CD4-positive, alpha-beta T cell treated with Interleukin-6 at 100 ng/mL for 8 hours (primary cell): ENCODE results near the gene CEP85L.

Source experiments
- DNase-seq: peaks from one replicate; pipeline ENCODE4 v3.0.0-alpha.2; 2020; ENCODE audit warnings: mixed read lengths, low spot score

CEP85L gene

GRCh38 chr6:118577972-118578371 is 73.4 kb downstream of the CEP85L start:
- DNase-seq: no peak

GRCh38 chr6:118574051-118574865 is 77.1 kb downstream of the CEP85L start:
- no peak for DNase-seq

GRCh38 chr6:118571121-118571520 is 80.3 kb downstream of the CEP85L start:
- no peak for DNase-seq

- no peak for DNase-seq
Measured at GRCh38 chr6:118569498-118569897, 81.9 kb downstream of the CEP85L start.

GRCh38 chr6:118567974-118568373 is 83.4 kb downstream of the CEP85L start:
- DNase-seq: no peak

- DNase-seq: peak; percentile 62
Measured at GRCh38 chr6:118565311-118565960, 86.0 kb downstream of the CEP85L start.

- no peak for DNase-seq
Measured at GRCh38 chr6:118562959-118563358, 88.4 kb downstream of the CEP85L start.

GRCh38 chr6:118562248-118562647 is 89.1 kb downstream of the CEP85L start:
- no peak for DNase-seq

GRCh38 chr6:118559659-118560058 is 91.7 kb downstream of the CEP85L start:
- no peak for DNase-seq

- peak; percentile 66 for DNase-seq
Measured at GRCh38 chr6:118558464-118559217, 92.8 kb downstream of the CEP85L start.

GRCh38 chr6:118554698-118555097 is 96.7 kb downstream of the CEP85L start:
- no peak for DNase-seq

GRCh38 chr6:118553132-118553531 is 98.3 kb downstream of the CEP85L start:
- DNase-seq: no peak

- DNase-seq: peak; percentile 35
Measured at GRCh38 chr6:118551063-118552053, 100.0 kb downstream of the CEP85L start.

GRCh38 chr6:118548613-118549012 is 102.8 kb downstream of the CEP85L start:
- DNase-seq: no peak

- no peak for DNase-seq
Measured at GRCh38 chr6:118548136-118548535, 103.3 kb downstream of the CEP85L start, which contains the start of gene PLN. Gene PLN (plus strand): TSS chr6:118548296. CDS start chr6:118558922, 10,626 bp downstream.

GRCh38 chr6:118546880-118547218 is 104.5 kb downstream of the CEP85L start:
- no peak for DNase-seq

GRCh38 chr6:118546164-118546879 is 105.1 kb downstream of the CEP85L start:
- DNase-seq: no peak

- no peak for DNase-seq
Measured at GRCh38 chr6:118544105-118544504, 107.3 kb downstream of the CEP85L start.

- DNase-seq: no peak
Measured at GRCh38 chr6:118542184-118542952, 109.0 kb downstream of the CEP85L start.

- no peak for DNase-seq
Measured at GRCh38 chr6:118537574-118537973, 113.8 kb downstream of the CEP85L start.
